Uterus (tissue), 2 donors: ENCODE results near the gene DHX30.

Source experiments
- POLR2A ChIP-seq, 2 donors: fragments of 450-650 bp; IDR thresholded peaks; one replicate each; pipeline ENCODE4 v1.6.1; 2016; ENCODE audit warnings: antibody characterized with exemption in 2 of 2, mild to moderate bottlenecking in 1 of 2, moderate library complexity in 1 of 2
- TF ChIP-seq, protein P1 (sequence below), 4 experiments: fragments of 200-600 bp in 2 of 4; fragments of 450-650 bp in 2 of 4; sonication (generic) in 2 of 4; IDR thresholded peaks; one replicate each; pipeline ENCODE4 v1.5.1; 2016 to 2019; ENCODE audit warnings: antibody characterized with exemption in 4 of 4, mild to moderate bottlenecking in 2 of 4, moderate library complexity in 1 of 4

DNA sequence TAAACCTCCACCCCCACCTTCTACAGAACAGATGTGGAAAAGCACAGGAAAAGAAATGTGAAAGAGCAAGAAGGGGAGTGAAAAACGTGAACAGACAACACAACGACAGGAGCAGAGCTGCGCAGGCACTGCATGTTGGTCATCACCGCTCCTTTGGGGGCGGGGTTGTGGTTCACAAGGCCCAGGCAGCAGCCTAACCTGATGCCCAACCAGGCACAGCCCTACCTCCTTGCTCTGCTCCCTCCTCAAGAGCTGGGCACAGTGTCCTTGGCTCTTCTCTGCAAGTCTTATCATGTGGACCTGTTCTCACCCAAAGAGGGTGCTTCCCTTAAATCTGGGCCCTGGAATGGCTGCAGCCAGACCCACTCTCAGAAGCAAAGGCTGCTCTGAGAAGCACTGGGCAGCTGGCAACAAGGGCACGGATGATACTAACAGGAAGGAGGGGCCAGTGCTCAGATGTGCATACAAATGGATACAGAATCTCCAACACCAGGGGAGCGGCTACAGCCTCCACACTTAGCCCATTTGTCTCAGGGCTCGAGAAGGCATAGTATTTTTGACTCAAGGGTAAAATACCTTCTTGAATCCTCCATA is 64.6 kb downstream of the DHX30 start:
- TF ChIP-seq, protein P1, sequence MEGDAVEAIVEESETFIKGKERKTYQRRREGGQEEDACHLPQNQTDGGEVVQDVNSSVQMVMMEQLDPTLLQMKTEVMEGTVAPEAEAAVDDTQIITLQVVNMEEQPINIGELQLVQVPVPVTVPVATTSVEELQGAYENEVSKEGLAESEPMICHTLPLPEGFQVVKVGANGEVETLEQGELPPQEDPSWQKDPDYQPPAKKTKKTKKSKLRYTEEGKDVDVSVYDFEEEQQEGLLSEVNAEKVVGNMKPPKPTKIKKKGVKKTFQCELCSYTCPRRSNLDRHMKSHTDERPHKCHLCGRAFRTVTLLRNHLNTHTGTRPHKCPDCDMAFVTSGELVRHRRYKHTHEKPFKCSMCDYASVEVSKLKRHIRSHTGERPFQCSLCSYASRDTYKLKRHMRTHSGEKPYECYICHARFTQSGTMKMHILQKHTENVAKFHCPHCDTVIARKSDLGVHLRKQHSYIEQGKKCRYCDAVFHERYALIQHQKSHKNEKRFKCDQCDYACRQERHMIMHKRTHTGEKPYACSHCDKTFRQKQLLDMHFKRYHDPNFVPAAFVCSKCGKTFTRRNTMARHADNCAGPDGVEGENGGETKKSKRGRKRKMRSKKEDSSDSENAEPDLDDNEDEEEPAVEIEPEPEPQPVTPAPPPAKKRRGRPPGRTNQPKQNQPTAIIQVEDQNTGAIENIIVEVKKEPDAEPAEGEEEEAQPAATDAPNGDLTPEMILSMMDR (IDR thresholded peaks at IDR 0.05): no peak
- no peak for TF ChIP-seq POLR2A (IDR thresholded peaks at IDR 0.05)
